ENCODE data around the gene DNAH9.

DNAH9 gene

GRCh38 chr17:11852231-11852630 lies 254.0 kb downstream of the DNAH9 start:
- DNase-seq (ENCODE audit: low spot score), result no peak

GRCh38 chr17:11852912-11853311 lies 254.6 kb downstream of the DNAH9 start:
- DNase-seq (ENCODE audit: low spot score), result no peak

GRCh38 chr17:11853321-11854151 lies 255.3 kb downstream of the DNAH9 start:
- no peak for DNase-seq (ENCODE audit: low spot score)

- DNase-seq (ENCODE audit: low spot score), result no peak
Observed at GRCh38 chr17:11855306-11855705, 257.0 kb downstream of the DNAH9 start.

- no peak for DNase-seq (ENCODE audit: low spot score)
Observed at GRCh38 chr17:11857006-11857405, 258.7 kb downstream of the DNAH9 start.

- peak; percentile 32 for DNase-seq (ENCODE audit: low spot score)
Observed at GRCh38 chr17:11869680-11870394, 271.6 kb downstream of the DNAH9 start.

GRCh38 chr17:11871773-11872172 lies 273.5 kb downstream of the DNAH9 start:
- DNase-seq (ENCODE audit: low spot score), result no peak

- DNase-seq (ENCODE audit: low spot score), result no peak
Observed at GRCh38 chr17:11874756-11875155, 276.5 kb downstream of the DNAH9 start.

- DNase-seq (ENCODE audit: low spot score), result no peak
Observed at GRCh38 chr17:11880714-11881113, 282.4 kb downstream of the DNAH9 start.

GRCh38 chr17:11882716-11883115 lies 284.4 kb downstream of the DNAH9 start:
- DNase-seq (ENCODE audit: low spot score), result no peak

GRCh38 chr17:11885051-11885450 lies 286.8 kb downstream of the DNAH9 start:
- no peak for DNase-seq (ENCODE audit: low spot score)

GRCh38 chr17:11889266-11889665 lies 291.0 kb downstream of the DNAH9 start:
- peak; percentile 15 for DNase-seq (ENCODE audit: low spot score)

- no peak for DNase-seq (ENCODE audit: low spot score)
Observed at GRCh38 chr17:11893862-11894261, 295.6 kb downstream of the DNAH9 start.

GRCh38 chr17:11896199-11896598 lies 297.9 kb downstream of the DNAH9 start:
- DNase-seq (ENCODE audit: low spot score), result no peak

GRCh38 chr17:11898526-11899235 lies 300.4 kb downstream of the DNAH9 start:
- DNase-seq (ENCODE audit: low spot score), result no peak

- peak; percentile 51 for DNase-seq (ENCODE audit: low spot score)
Observed at GRCh38 chr17:11899537-11899942, 301.3 kb downstream of the DNAH9 start.

- DNase-seq (ENCODE audit: low spot score), result peak; percentile 45
Observed at GRCh38 chr17:11900041-11900476, 301.8 kb downstream of the DNAH9 start.

GRCh38 chr17:11900655-11901054 lies 302.4 kb downstream of the DNAH9 start:
- no peak for DNase-seq (ENCODE audit: low spot score)

- DNase-seq (ENCODE audit: low spot score), result no peak
Observed at GRCh38 chr17:11901931-11902330, 303.7 kb downstream of the DNAH9 start.

GRCh38 chr17:11908711-11909146 lies 310.5 kb downstream of the DNAH9 start:
- no peak for DNase-seq (ENCODE audit: low spot score)

- DNase-seq (ENCODE audit: low spot score), result no peak
Observed at GRCh38 chr17:11909348-11909747, 311.1 kb downstream of the DNAH9 start.

GRCh38 chr17:11916091-11916490 lies 317.8 kb downstream of the DNAH9 start:
- DNase-seq (ENCODE audit: low spot score), result no peak

- no peak for DNase-seq (ENCODE audit: low spot score)
Observed at GRCh38 chr17:11917415-11917814, 319.1 kb downstream of the DNAH9 start.

Data from ecto neural progenitor cell (in vitro differentiated cells).